Measurements from ENCODE around the gene TBCD.

TBCD gene

GRCh38 chr17:82926081-82926480 is 174.2 kb downstream of the TBCD start:
- no peak for DNase-seq (ENCODE audit: low read depth)

DNA sequence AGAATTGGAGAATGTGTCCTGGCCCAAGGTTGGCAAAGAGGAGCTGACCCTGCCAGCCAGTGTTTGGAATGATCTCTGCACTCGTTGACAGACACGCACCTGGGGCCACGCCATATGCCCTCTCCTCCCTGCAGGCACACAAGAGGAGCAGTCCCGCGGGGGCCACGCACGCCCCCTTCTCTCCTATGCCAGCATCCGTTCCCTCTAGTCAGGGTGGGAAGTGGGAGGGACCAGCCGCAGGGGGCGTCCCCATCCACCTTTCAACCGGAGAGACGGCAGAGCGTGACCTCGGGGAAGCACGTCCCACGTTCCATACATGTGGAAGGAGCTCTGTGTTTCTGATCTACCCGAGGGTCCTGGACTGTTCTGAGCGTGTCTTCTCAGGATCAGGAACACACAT is 174.9 kb downstream of the TBCD start:
- DNase-seq (ENCODE audit: low read depth), result no peak

DNA sequence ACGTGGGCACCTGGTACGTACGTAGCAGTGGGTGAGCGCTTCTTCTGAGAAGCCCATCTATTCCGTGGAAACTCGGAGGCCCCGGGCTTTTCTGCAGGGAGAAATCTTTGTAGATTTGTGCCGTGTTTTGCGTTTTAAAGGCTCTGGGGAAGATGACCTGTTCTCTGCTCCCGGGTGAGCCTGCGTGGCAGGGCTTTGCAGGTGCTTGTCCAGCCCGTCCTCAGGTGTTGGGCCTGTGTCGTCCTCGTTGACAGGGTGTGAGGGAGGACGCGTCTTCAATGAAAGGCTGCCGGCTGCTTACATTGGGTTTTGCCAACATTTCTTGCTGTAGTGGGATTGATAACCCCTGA is 175.4 kb downstream of the TBCD start:
- no peak for DNase-seq (ENCODE audit: low read depth)

GRCh38 chr17:82927661-82928601 is 176.1 kb downstream of the TBCD start:
- no peak for DNase-seq (ENCODE audit: low read depth)

GRCh38 chr17:82929011-82929622 is 177.3 kb downstream of the TBCD start:
- no peak for DNase-seq (ENCODE audit: low read depth)

DNA sequence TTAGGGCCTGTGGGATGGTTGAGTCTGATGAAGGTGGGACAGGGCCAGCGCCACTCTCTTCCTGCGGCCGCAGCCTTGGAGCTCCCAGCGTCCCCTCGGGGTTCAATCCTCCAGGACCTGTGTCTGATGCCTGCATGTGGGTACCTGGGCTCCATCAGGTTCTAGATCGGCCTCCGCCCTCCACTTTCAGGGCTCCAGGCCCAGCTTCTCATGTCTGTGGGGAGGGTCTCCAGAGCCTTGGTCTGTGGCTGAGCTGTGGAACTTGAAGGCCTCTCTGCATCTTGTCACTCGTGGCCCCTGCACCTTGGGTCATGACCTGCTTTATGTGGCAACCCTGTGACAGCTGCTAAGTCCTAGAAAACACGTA is 177.8 kb downstream of the TBCD start:
- DNase-seq (ENCODE audit: low read depth), result no peak

- no peak for DNase-seq (ENCODE audit: low read depth)
Observed at GRCh38 chr17:82930043-82930923, 178.4 kb downstream of the TBCD start.

- no peak for DNase-seq (ENCODE audit: low read depth)
Observed at GRCh38 chr17:82930924-82931698, 179.2 kb downstream of the TBCD start.

DNA sequence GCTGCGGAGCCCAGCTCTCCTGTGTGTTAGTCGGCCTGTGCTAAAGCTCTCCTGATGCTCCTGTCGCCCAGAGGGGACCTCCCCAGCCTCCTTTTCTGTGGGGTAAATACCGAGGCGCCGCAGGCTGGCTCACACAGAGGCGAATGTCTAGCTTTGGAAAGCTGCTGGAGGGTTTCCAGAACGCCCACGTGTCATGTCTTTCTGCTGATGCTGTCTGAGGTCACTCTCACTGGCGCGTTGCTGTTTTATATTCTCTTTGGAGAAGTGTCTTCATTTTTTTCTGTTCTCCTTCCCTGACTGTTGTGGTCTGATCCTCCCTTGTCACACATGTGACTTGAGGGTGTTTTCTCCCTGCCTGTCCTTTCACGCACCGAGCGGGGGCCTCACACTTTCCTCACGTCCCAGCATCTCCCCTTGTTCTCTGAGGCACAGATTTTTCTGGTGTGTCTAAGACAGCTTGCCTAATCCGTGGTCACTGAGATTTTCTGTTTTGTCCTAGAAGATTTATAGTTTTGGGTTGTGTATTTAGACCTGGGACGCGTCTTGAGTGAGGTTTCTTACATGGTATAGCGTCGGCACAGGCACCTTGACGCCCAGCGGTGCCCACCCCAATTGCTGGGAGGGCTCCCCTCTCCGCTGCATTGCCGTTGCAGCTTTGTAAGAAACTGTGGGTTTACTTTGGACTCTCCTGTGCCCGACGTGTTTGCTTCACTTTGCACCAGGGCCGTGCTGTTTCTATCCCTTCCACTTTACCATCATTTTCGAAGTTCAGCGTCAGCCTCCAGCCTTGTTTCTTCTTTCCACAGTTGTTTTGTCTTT is 180.0 kb downstream of the TBCD start:
- peak; percentile 80 for DNase-seq (ENCODE audit: low read depth)

GRCh38 chr17:82932518-82933310 is 180.8 kb downstream of the TBCD start:
- DNase-seq (ENCODE audit: low read depth), result peak; percentile 79

GRCh38 chr17:82933911-82934310 is 182.0 kb downstream of the TBCD start:
- no peak for DNase-seq (ENCODE audit: low read depth)

DNA sequence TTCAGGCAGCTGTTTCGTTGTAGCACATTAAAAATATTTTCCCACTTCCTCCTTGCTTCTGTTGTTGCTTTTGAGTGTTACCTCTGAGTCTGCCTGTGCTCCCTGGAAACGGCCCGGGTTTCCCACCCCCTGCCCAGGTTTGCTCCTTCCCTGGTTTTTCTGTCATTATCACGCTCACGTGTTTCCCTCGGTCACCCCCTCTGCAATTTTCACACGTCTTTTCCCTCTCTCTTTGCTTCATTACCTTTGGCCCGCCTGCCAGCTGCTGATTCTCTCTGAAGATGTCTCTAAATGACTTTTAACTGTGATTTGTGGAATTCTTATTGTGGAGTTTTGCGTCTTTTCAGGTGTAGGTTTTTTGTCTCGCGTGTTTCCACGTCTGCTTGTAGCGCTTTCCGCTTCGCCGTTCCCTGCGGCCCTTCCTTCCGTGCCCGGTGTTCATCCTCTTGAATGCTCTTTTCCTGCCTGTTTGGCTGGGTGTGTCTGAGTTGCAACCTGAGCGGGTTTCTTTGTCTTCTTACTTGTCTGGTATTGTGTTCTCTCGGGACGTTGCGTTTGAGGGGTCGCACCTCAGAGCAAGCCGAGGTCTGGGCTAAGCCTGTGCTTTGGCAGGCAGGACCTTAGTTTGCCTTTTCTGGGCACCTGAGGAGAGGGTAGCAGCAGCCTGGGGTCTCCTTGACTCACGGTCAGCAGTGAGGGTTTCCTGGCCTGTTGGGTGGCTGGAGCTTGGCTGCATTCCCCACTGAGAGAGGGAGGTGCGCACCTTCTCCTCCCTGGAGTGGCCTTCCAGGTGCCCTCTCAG is 184.3 kb downstream of the TBCD start:
- no peak for DNase-seq (ENCODE audit: low read depth)

DNA sequence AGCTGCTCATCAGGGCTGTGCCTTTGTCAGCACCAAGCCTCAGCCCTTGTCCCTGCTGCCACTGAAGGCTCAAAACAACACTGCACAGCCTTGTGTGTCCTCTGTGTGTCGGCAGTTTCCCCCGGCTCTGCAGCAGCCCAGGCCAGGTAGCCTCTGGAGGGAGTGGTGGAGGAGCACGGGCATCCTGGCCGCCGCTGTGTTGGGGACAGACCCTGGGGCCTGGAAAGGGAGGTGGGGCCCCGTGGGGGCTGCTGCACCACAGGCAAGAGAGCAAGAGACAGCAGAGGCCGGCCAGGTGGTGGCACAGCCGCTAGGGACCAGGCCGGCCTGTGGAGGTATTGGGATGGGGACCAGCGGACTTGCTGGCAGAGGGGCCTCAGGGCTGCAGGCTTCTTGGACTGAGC is 184.9 kb downstream of the TBCD start:
- no peak for DNase-seq (ENCODE audit: low read depth)

DNA sequence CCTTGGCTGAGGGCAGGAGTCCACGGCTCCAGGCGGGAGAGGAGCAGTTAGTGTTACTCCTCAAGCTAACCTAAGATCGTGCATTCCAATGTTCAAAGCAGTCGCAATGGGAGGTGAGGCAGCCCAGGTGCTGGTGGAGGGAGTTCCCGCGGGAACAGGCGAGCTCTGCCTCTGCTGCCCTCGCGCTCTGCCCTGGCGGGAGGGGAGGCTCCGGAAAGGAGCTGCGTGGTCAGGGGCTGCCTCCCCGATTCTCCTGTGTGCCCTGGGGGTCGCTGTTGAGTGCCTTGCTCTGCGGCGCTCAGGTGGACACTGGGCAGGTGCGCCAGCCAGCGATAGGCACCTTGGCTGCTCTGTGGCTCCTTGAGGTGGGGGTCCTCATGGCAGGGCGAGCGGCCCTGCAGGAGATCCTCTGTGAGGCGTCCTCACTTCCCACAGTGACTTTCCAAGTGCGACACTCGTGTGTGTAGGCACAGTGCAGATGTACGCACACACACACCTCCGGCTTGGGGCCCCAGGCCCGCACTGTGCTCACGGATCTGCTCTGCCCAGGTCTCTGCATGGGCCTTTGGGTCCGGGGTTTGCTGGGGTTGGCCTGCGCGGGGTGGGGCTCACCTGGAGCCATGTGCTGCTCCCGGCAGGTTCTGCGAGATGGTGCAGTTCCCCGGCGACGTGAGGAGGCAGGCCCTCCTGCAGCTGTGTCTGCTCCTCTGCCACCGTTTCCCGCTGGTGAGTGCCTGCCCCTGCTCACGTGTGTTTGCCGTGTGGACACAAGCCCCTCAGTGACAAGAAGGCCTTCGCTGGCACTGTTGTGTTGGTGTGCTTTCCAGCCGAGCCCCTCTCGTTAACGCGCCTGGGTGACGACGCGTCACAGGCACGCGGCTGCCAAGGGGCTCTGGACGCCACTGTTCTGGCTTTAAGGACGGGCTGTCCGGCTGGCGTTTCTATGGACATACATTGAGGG is 185.8 kb downstream of the TBCD start:
- DNase-seq (ENCODE audit: low read depth), result no peak

DNA sequence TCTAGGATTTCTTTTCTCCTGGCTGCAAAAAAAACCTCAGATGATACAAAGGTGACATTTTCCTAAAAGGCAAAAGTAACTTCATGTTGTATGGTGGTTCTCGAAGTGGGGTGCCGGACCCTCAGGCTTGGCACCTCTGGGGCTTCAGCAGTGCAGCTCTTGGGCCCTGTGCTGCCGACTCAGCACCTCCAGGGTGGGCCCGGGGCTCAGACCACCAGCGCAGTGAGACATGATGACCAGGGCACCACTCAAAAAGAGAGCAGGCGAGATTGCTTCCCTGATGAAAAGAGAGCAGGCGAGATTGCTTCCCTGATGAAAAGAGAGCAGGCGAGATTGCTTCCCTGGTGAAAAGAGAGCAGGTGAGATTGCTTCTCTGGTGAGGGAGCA is 186.6 kb downstream of the TBCD start:
- DNase-seq (ENCODE audit: low read depth), result no peak

DNA sequence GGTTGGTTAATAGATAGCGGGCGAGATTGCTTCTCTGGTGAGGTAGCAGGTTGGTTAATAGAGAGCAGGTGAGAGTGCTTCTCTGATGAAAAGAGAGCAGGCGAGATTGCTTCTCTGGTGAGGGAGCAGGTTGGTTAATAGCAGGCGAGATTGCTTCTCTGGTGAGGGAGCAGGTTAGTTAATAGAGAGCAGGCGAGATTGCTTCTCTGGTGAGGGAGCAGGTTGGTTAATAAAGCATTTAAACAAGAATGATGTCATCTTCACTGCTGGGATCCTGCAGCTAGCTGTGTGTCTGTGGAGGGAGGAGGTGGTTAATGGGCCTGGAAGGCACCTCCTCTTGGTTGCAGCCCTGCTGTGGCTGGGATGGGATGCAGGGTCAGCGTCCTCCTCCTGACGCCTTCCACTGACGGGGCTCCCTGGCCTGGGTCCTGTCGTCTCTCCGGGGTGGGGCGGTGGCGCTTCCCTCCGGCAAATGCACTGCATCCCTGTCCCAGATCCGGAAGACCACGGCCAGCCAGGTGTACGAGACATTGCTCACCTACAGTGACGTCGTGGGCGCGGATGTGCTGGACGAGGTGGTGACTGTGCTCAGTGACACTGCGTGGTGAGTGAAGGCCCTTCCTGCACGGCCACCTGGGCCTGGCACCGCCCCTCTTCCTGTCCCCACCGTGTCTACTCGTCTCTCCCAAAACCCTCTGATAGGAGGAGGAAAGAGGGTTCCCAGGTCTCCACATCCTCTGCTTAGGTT is 187.2 kb downstream of the TBCD start:
- DNase-seq (ENCODE audit: low read depth), result no peak

GRCh38 chr17:82939621-82940135 is 187.8 kb downstream of the TBCD start:
- DNase-seq (ENCODE audit: low read depth), result no peak
